ENCODE data around the gene PHETA1. TPM values are rescaled to one million over a fixed set of nuclear protein-coding genes. Genes with fewer than 3 reads are reported as not detected.
"Not testable (repeated sequence)": the region's sequence is repeated elsewhere in the genome, so short reads cannot be mapped to it uniquely, and the experiment has no call there.

The PHETA1 gene
- total RNA-seq, 1 donor from 2014 or later: 5.6 TPM

DNA sequence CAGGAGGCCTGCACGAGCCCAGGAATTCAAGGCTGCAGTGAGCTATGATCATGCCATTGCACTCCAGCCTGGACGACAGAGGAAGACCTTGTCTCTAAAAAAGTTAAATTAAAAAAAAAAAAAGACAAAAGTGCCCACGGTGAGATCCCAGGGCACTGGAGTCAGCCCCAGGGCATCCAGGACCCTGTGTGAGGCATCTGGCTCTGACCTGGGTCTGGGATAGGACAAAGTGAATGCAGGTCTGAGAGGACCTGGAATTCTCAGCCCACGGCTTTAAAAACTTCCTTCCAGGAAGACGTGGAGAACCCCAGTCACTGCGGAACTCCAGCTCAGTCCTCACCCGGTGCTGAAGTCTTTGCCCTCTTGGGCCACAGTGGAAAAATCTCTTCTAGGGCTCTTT, 33.1 kb downstream of the PHETA1 start:
- no peaks in the 10 kb centered on the region for H3K36me3 ChIP-seq
- intact Hi-C loops (cut with DNase I): no loop called here
- no peak overlapping the region for H3K4me3 ChIP-seq
- no peak for DNase-seq (ENCODE audit: extremely low spot score in 2 of 2)
- TF ChIP-seq CTCF (IDR thresholded peaks at IDR 0.05): no peak
- TF ChIP-seq POLR2A (IDR thresholded peaks at IDR 0.05): no peak
- TF ChIP-seq POLR2AphosphoS5 (IDR thresholded peaks at IDR 0.05; ENCODE audit: insufficient read depth in 1 of 2, low read depth in 1 of 2): no peak
- H3K27me3 ChIP-seq: no peaks in the 10 kb centered on the region
- H3K9me3 ChIP-seq: no peaks in the 10 kb centered on the region
- no peak overlapping the region for H3K27ac ChIP-seq
- no peaks in the 10 kb centered on the region for H3K4me1 ChIP-seq

GRCh38 chr12:111335301-111335700, 33.6 kb downstream of the PHETA1 start:
- H3K27ac ChIP-seq; intact Hi-C loops (cut with DNase I); DNase-seq (ENCODE audit: extremely low spot score in 2 of 2); H3K9me3 ChIP-seq; H3K27me3 ChIP-seq; H3K4me3 ChIP-seq; H3K36me3 ChIP-seq; H3K4me1 ChIP-seq: not testable (repeated sequence)

GRCh38 chr12:111334393-111334915, 34.4 kb downstream of the PHETA1 start:
- TF ChIP-seq POLR2A (IDR thresholded peaks at IDR 0.05): no peak
- TF ChIP-seq CTCF (IDR thresholded peaks at IDR 0.05): no peak
- TF ChIP-seq POLR2AphosphoS5 (IDR thresholded peaks at IDR 0.05; ENCODE audit: insufficient read depth in 1 of 2, low read depth in 1 of 2): no peak
- Histone ChIP-seq H3K9me3 (no peaks in the 10 kb centered on the region), H3K27me3 (no peaks in the 10 kb centered on the region), H3K27ac (no peak overlapping the region), H3K4me1 (no peaks in the 10 kb centered on the region), H3K4me3 (no peak overlapping the region), H3K36me3 (no peaks in the 10 kb centered on the region)
- DNase-seq (ENCODE audit: extremely low spot score in 2 of 2): no peak
- intact Hi-C loops (cut with DNase I): no loop called here

GRCh38 chr12:111330800-111331752, 37.8 kb downstream of the PHETA1 start:
- Histone ChIP-seq H3K4me3 (no peak overlapping the region), H3K4me1 (no peaks in the 10 kb centered on the region), H3K9me3 (no peaks in the 10 kb centered on the region), H3K27ac (no peak overlapping the region), H3K27me3 (no peaks in the 10 kb centered on the region), H3K36me3 (no peaks in the 10 kb centered on the region)
- DNase-seq (ENCODE audit: extremely low spot score in 2 of 2): no peak
- no peak for TF ChIP-seq CTCF (IDR thresholded peaks at IDR 0.05)
- no peak for TF ChIP-seq POLR2AphosphoS5 (IDR thresholded peaks at IDR 0.05; ENCODE audit: insufficient read depth in 1 of 2, low read depth in 1 of 2)
- no peak for TF ChIP-seq POLR2A (IDR thresholded peaks at IDR 0.05)
- intact Hi-C loops (cut with DNase I): no loop called here

GRCh38 chr12:111328138-111328537, 40.8 kb downstream of the PHETA1 start:
- no peak for DNase-seq (ENCODE audit: extremely low spot score in 2 of 2)
- Histone ChIP-seq H3K9me3 (no peaks in the 10 kb centered on the region), H3K27ac (no peak overlapping the region), H3K4me3 (no peak overlapping the region), H3K27me3 (no peaks in the 10 kb centered on the region), H3K4me1 (no peaks in the 10 kb centered on the region), H3K36me3 (no peaks in the 10 kb centered on the region)
- intact Hi-C loops (cut with DNase I): no loop called here
- TF ChIP-seq POLR2AphosphoS5 (IDR thresholded peaks at IDR 0.05; ENCODE audit: insufficient read depth in 1 of 2, low read depth in 1 of 2) (no peak), POLR2A (IDR thresholded peaks at IDR 0.05) (no peak), CTCF (IDR thresholded peaks at IDR 0.05) (no peak)

Measured in vagina (tissue), 2 donors.